NCI-H2196 treated with DMSO at 0.1 percent for 48 hours (cell line): ENCODE measurements around the gene PTPRK.

Experiments used
- DNase-seq: peaks from one replicate; lab custom pipeline; 2025; ENCODE audit not compliant: unreplicated experiment; lab: John Stamatoyannopoulos, UW

PTPRK gene

GRCh38 chr6:128305228-128305627 lies 215.2 kb downstream of the PTPRK start:
- DNase-seq: no peak

GRCh38 chr6:128303870-128304269 lies 216.5 kb downstream of the PTPRK start:
- no peak for DNase-seq

- DNase-seq: no peak
Observed at GRCh38 chr6:128302942-128303341, 217.5 kb downstream of the PTPRK start.

- no peak for DNase-seq
Observed at GRCh38 chr6:128295670-128296069, 224.7 kb downstream of the PTPRK start.

- no peak for DNase-seq
Observed at GRCh38 chr6:128290221-128290620, 230.2 kb downstream of the PTPRK start.

GRCh38 chr6:128284128-128284527 lies 236.3 kb downstream of the PTPRK start:
- no peak for DNase-seq

GRCh38 chr6:128282961-128283360 lies 237.4 kb downstream of the PTPRK start:
- no peak for DNase-seq

DNA sequence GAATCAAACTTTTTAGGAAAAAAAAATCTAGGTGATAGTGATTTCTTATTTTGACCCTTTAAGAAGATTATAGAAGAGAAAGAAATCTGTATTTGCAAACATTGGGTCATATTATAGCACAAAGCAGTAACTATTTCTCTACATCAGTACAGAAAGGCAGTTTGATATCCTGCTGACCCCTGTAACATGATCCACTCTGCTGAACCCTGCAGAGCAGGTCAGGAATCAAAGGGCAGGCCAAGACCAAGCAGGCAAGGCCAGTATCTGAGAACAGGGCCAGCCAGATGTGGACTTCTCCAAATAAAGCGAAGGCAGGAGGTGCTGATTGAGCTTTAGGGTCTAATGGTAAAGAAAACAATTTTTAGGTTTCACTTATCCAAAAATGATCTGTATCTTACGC lies 239.4 kb downstream of the PTPRK start:
- DNase-seq: no peak

DNA sequence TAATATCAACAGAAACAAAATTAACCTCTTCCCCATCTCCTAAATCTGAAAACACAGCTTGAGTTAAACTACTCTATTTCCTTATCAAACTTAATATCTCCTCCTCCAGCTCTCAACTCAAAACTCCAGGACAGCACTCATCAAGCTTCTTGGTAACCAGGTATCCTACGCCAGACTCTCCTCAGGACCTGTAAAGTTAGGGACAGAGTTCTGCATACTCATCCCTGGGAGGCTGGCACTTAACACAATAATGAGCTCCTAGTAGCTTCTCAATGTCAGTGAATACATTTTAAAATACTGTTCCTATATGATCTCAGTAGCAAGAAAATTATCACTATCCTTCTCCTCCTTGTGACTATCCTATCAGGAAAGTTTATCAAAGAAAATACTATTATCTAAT lies 240.3 kb downstream of the PTPRK start:
- no peak for DNase-seq

DNA sequence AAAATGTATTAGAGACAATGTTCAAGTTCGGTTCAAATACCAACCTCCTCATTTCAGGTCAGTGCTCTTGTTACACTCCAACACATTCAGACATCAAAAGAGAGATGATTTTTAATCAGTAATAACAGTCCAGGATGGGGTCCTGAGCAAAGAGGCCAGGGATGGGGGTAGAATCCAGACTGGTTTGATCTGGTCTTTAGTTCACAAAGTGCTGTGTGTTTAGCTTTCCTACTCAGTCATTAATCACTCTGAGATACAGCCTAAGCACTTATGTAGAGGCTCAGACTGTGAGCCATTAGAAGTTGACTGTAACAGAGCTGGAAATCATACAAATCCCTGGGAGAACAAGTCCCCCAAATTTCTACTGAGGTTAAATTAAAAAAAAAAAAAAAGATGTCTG lies 241.6 kb downstream of the PTPRK start:
- no peak for DNase-seq

- DNase-seq: no peak
Observed at GRCh38 chr6:128277379-128277778, 243.0 kb downstream of the PTPRK start.

DNA sequence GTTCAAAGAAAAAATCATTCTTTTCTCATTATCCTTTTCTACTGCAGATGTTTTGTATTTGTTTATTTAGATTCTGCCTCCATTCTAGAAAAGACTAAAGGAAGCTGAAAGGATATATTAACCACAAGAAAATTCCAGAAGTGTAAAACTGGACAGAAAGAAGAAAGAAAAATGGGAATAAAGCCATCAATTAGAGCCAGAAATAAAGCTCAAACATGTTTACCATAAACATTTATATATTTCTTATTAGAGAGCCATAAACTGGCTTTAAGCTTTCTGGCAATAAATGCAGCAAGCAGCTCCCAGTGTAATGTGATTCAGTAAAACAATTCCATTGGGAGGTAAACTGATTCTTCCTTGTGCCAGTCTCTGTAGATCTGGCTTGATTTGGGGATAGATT lies 244.1 kb downstream of the PTPRK start:
- DNase-seq: no peak

- DNase-seq: no peak
Observed at GRCh38 chr6:128275681-128276080, 244.7 kb downstream of the PTPRK start.

DNA sequence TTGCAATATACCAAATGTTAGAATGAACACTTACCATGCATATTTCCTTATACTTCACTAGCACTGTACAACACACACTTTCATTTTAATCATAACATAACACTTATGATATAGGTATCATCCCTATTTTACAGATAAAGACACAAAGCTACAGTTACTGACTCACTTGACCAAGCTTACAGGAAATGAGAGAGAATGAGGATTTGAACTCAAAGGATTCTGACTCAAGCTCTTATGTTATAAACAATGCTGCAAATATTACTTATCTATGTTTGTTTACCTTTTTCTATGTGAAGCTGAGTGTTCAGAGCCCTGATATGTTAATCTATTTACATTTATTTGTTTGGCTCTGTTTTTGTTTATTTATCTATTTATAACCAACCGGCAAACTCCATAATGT lies 245.4 kb downstream of the PTPRK start:
- DNase-seq: no peak

DNA sequence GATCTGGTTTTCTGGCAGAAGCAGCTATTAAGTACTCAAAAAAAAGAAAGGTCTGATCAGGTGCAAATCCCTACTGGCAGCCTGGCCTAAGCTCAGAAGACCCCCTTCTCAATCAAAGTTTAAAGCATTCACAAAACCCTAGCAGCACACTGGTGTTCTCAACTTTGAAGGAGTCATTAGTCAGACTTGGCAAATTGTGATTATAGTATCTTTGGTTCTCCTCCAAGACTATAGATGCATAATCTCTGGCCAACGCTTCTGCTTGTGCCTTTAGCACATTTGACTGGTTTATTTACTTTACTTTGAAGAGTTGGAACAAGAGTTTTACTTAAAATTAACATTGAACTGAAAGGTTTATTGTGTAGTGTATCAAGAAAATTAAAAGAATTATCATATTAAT lies 248.9 kb downstream of the PTPRK start:
- no peak for DNase-seq

- no peak for DNase-seq
Observed at GRCh38 chr6:128271011-128271410, 249.4 kb downstream of the PTPRK start.

GRCh38 chr6:128266946-128267345 lies 253.5 kb downstream of the PTPRK start:
- no peak for DNase-seq

DNA sequence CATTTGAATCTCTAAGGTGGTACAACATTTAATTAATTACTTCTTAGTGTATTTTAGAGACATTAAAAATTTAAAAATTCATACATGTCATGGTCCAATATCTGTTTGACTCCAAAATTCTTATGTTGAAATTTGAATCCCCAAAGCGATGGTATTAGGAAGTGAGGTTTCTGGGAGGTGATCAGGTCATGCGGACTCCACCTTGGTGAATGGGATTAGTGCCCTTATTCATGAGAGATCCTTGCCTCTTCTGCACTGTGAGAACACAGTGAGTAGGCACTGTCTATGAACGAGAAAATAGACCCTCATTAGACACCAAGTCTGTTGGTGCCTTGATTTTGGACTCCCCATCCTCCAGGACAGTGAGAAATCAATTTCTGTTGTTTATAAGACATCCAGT lies 254.7 kb downstream of the PTPRK start:
- no peak for DNase-seq

DNA sequence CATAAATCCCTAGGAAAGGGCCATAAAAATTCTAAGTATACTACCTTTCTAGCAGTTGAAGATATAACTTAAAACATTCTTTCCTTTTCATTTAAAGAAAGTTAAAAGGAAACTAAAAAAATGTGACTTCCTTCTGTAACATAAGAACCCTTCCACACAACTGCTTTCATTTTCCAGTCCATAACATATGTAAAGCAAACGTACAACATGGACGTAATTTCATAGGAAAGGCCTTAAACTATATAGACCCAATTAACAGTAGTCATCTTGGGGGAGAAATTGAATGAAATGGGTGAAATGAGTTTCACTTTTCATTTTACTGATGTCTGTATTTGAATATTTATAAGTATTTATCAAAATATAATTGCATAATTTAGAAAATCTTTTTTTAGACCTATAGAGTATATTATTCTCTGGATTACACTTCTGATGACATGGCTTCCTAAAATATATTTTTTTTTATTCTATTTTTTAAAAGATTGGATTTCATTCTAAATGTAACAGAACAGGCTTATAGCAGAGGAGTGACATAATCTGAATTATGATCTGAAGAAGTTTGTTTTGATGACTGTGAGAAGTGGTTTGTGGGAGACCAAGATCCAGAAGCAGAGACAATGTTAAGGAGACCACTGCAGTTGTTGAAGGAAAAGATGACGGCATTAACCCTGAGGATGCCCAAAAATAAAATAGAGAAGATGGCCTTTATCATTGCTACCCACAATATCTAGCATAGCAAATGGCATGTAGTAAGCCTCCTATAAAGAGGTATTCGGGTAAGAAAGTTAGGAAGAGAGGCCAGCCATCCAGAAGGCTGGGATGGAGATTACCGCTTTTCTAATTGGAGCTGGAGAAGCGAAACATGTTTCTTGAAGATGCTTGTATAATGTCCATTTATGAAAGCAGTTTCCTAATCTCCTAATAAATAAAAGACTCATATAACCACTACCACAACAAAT lies 260.4 kb downstream of the PTPRK start:
- DNase-seq: no peak

DNA sequence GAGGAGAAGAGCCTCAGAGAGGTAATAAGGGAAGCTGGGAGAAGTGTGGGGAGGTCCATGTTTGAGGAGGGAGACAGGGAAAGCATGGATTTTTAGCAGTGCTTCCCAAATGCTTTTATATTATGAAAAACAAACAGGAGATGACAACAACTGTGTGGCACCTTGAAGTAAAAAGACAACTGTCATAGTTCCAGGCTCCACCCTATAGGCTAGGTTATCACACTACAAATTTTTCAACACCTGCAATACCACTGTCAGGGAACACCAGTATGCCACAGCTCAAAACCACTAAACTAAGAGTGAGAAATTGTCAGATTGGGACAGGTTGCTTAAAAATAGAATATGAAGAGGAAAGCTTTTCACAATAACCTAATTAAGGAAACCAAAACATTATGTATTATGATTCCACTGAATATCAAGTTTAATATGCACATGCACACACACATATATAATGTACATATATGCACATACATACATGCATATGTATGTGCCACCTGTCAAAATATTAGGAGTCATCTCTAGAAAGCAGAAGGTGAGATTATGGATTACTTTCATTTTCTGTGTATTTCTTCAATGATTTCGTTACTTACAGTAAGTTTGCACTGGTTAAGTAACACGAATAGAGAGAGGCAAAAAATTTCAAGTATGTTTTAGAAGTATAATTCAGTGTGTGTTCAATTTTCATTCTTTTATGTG lies 261.2 kb downstream of the PTPRK start:
- no peak for DNase-seq

GRCh38 chr6:128256095-128256494 lies 264.3 kb downstream of the PTPRK start:
- DNase-seq: no peak
